HepG2 (cell line): ENCODE measurements around the gene ABCA13. TPM values are rescaled to one million over a fixed set of nuclear protein-coding genes. Genes with fewer than 3 reads are reported as not detected.

Experiments
- ATRX ChIP-seq: sonication (generic); formaldehyde crosslinking; IDR thresholded peaks from 2 replicates; pipeline ENCODE4 v1.4.0; 2020; ENCODE audit warnings: missing genetic modification reagents, borderline replicate concordance
- GRHL1 ChIP-seq: sonication (generic); formaldehyde crosslinking; conservative IDR thresholded peaks from 2 replicates; pipeline ENCODE4 v1.8.0; 2022; ENCODE audit warnings: missing genetic modification reagents
- HOXA3 ChIP-seq: sonication (generic); formaldehyde crosslinking; IDR thresholded peaks from 2 replicates; pipeline ENCODE4 v1.5.0; 2020; ENCODE audit warnings: missing genetic modification reagents
- KIAA2018 ChIP-seq: sonication (generic); formaldehyde crosslinking; IDR thresholded peaks from 2 replicates; pipeline ENCODE4 v1.5.0; 2020; ENCODE audit warnings: mild to moderate bottlenecking, missing genetic modification reagents, borderline replicate concordance
- MAX ChIP-seq: IDR thresholded peaks from 2 replicates; pipeline ENCODE4 v1.6.1; 2012; ENCODE audit warnings: inconsistent platforms
- MEIS2 ChIP-seq: sonication (generic); formaldehyde crosslinking; IDR thresholded peaks from 2 replicates; pipeline ENCODE4 v1.9.0; 2021; ENCODE audit warnings: mild to moderate bottlenecking, missing genetic modification reagents
- NR0B2 ChIP-seq: sonication (generic); formaldehyde crosslinking; IDR thresholded peaks from 2 replicates; pipeline ENCODE4 v1.4.0; 2020; ENCODE audit warnings: mild to moderate bottlenecking, missing genetic modification reagents
- NR2F1 ChIP-seq, 2 experiments: fragments of 450-650 bp in 1 of 2; formaldehyde crosslinking in 1 of 2; IDR thresholded peaks; 2 replicates each; pipeline versions ENCODE4 v1.5.0 to v1.6.1; 2016 to 2020; ENCODE audit warnings: mild to moderate bottlenecking in 1 of 2, missing compliant biosample characterization in 1 of 2, missing genetic modification reagents in 1 of 2, moderate library complexity in 1 of 2
- PCBP1 ChIP-seq: fragments of 200-400 bp; formaldehyde crosslinking; IDR thresholded peaks from 2 replicates; pipeline ENCODE4 v1.6.1; 2017; ENCODE audit warnings: mild to moderate bottlenecking, low read depth, low read length, borderline replicate concordance
- SP2 ChIP-seq: sonication (generic); formaldehyde crosslinking; IDR thresholded peaks from 2 replicates; pipeline ENCODE4 v1.5.1; 2020; ENCODE audit warnings: mild to moderate bottlenecking, missing genetic modification reagents
- TRAFD1 ChIP-seq: sonication (generic); formaldehyde crosslinking; IDR thresholded peaks from 2 replicates; pipeline ENCODE4 v1.5.1; 2020; ENCODE audit warnings: missing genetic modification reagents, mild to moderate bottlenecking, borderline replicate concordance
- ZBTB46 ChIP-seq: sonication (generic); formaldehyde crosslinking; IDR thresholded peaks from 2 replicates; pipeline ENCODE4 v1.4.0; 2020; ENCODE audit warnings: mild to moderate bottlenecking, missing genetic modification reagents, borderline replicate concordance
- ZKSCAN5 ChIP-seq: sonication (generic); formaldehyde crosslinking; IDR thresholded peaks from 2 replicates; pipeline ENCODE4 v1.5.1; 2020; ENCODE audit warnings: mild to moderate bottlenecking, missing genetic modification reagents
- ZSCAN25 ChIP-seq: sonication (generic); formaldehyde crosslinking; IDR thresholded peaks from 2 replicates; pipeline ENCODE4 v1.8.0; 2022; ENCODE audit warnings: mild to moderate bottlenecking, missing genetic modification reagents
- polyA plus RNA-seq, 8 experiments: library from polyadenylated mRNA; depleted of rRNA in 3 of 8; stranded (reverse) in 7 of 8; unstranded in 1 of 8; fragments of >200 nt; fragmentation: Illumina TruSeq in 4 of 8; extraction: Trizol in 4 of 8; gene quantifications; 2 replicates each; pipeline versions ENCODE4 v1.2.1 to v1.2.3, GENCODE V29; 2011 to 2016; ENCODE audit warnings: low read depth in 4 of 8, missing spikeins in 1 of 8, mixed read lengths in 1 of 8; ENCODE audit not compliant: insufficient read depth in 1 of 8
- total RNA-seq, 5 experiments: library from RNA; depleted of rRNA; stranded (reverse); fragments of >200 nt; fragmentation: Illumina TruSeq; extraction: Trizol; gene quantifications; 2 replicates each; pipeline ENCODE4 v1.2.3, GENCODE V29; 2016; ENCODE audit warnings: low read depth in 1 of 5

The ABCA13 gene
- total and polyA plus RNA-seq, 2 of the 13 experiments (the other 11 are each of a cell fraction or from before 2014, with no cell fraction given): 0.03 TPM; not detected in 1

GRCh38 chr7:48144291-48144768 lies 26.9 kb upstream of the ABCA13 start (continued):
- TF ChIP-seq ZBTB46 (CRISPR knock-in tag): no peak
- no peak for TF ChIP-seq ZSCAN25
- TF ChIP-seq KIAA2018 (CRISPR knock-in tag): no peak
- no peak for TF ChIP-seq ATRX (CRISPR knock-in tag)
- TF ChIP-seq NR2F1 (CRISPR knock-in tag; IDR thresholded peaks at IDR 0.05): peak; percentile 81 to 95
- no peak for TF ChIP-seq MEIS2 (CRISPR knock-in tag)
- no peak for TF ChIP-seq ZKSCAN5 (CRISPR knock-in tag)
- no peak for TF ChIP-seq TRAFD1
- TF ChIP-seq HOXA3: peak; percentile 33; the same call in 1 of the 2 replicates
- no peak for TF ChIP-seq SP2
- no peak for TF ChIP-seq PCBP1
- 0 out of 2 replicates have a peak, but pooled peaks have one; percentile 37 for TF ChIP-seq NR0B2
- peak; percentile 39 for TF ChIP-seq MAX
- no peak for TF ChIP-seq GRHL1 (CRISPR knock-in tag)
